Limb (tissue), 2 donors: ENCODE measurements around the gene CLCA1.

ENCODE experiments used
- DNase-seq, 2 donors: peaks; one replicate each; pipeline ENCODE4 v3.0.0-alpha.2; 2016; ENCODE audit errors: extremely low spot score in 2 of 2

CLCA1 gene, protein sequence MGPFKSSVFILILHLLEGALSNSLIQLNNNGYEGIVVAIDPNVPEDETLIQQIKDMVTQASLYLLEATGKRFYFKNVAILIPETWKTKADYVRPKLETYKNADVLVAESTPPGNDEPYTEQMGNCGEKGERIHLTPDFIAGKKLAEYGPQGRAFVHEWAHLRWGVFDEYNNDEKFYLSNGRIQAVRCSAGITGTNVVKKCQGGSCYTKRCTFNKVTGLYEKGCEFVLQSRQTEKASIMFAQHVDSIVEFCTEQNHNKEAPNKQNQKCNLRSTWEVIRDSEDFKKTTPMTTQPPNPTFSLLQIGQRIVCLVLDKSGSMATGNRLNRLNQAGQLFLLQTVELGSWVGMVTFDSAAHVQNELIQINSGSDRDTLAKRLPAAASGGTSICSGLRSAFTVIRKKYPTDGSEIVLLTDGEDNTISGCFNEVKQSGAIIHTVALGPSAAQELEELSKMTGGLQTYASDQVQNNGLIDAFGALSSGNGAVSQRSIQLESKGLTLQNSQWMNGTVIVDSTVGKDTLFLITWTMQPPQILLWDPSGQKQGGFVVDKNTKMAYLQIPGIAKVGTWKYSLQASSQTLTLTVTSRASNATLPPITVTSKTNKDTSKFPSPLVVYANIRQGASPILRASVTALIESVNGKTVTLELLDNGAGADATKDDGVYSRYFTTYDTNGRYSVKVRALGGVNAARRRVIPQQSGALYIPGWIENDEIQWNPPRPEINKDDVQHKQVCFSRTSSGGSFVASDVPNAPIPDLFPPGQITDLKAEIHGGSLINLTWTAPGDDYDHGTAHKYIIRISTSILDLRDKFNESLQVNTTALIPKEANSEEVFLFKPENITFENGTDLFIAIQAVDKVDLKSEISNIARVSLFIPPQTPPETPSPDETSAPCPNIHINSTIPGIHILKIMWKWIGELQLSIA

DNA sequence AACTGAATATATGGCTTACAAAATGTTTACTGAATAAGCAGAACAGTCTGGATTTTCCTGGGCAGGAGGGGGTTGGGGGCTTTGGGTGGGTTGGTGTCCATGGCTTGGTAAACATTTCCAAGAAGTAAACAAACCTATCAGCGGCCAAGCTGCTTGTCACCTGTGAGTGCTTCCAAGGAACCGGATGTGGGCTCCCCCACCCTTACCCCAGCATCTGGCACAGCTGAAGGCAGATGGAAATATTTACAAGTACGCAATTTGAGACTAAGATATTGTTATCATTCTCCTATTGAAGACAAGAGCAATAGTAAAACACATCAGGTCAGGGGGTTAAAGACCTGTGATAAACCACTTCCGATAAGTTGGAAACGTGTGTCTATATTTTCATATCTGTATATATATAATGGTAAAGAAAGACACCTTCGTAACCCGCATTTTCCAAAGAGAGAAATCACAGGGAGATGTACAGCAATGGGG, at the start of gene CLCA1:
Gene CLCA1, plus strand, starts transcription at position 427 of the 477 bp plus-strand sequence. Its CDS starts 45 bp downstream, at position 472.
- no peak for DNase-seq

DNA sequence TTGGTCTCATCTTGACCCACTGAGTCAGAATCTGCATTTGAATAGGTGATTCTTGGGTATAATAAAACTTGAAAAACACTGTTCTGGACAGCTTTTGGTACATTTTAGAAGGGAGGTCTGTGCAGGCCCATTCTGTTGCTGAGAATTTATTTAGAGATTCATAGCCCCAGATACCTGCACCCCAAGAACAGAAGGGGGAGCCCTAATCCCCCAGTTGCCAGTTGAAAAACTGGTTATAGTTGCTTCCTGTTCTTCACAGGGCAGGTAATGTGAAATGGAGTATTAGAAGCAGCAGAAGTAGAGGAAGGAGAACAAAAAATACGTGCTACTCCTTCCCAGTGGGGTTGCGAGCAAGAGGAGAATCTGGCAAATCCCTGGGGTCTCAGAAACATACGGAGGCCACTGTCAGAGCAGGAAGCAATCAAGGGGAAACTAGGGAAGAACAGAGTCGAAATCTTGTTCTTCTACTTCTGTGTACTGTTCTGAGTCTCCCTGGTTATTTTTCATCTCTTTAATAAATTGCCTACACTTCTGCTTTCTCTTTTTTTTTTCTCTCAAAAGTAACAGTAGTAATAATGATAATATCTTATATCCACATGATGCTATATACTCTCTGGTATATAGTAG, 49.3 kb upstream of the CLCA1 start:
- no peak for DNase-seq

DNA sequence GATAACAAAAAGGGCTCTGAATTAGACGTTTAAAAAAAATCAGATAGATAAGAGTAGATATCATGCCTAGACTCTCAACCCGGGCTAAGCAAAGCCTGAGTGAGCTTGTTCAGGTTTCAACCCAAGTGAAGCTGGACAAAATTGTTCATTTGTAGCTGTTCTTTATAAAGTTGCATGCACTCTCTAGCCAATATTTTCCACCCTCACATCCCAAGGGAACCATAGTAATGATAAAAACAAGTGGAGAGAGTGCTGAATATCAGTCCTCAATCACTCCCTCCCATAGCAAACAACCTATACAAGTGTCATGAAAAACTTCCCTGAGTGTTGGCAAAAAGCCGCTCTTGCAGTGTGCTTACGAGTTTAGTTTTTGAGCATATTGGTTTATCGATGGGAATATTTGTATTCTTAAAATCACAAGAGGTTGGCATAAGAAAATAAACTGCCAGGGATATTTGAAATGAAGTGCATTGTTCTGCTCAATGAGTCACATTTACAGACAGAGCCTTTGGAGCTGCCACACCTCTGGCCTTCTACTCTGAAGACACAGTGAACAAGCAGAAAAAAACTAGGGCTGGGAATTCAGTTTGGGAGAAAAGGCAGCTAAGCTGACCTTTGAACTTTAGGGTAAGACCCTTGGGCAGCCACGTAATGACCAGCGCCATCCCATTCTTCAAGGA, 47.0 kb upstream of the CLCA1 start:
- no peak for DNase-seq

DNA sequence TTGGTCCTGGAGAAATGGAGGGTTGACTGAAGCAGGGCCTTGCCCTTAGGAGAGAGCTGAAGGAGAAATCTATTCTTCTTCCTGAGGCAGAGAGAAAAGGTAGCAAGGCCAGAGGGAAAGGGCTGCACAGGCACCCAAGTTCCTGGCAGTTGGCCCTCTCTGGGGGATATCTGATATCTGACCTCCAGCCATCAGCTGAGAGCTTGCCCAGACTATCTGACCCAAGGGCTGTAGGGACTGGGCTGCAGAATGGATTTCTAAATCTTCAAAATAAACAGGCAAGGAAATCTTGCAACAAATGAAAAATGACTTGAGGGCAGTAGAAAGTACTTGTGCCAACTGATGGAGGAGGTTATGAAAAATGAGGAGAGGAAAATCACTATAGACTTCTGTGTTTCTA, 45.3 kb upstream of the CLCA1 start:
- DNase-seq, result no peak

DNA sequence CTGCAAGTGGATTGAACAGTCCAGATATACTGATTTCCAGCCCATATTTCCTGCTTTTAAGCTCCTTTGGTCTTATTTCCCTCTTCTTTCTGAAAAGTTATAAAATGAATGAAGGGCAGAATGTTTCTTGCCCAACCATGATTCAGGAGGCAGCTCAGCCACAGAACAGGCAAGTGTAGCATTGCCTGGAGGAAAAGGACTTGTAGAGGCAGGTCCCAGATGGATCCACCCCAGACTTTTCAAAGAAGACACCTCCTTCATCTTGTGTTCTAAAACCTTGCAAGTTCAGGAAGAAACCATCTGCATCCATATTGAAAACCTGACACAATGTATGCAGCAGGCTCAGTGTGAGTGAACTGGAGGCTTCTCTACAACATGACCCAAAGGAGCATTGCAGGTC, 44.9 kb upstream of the CLCA1 start, which contains the start of gene CLCA2:
Gene CLCA2, plus strand, starts transcription at position 299 of the 400 bp plus-strand sequence. Its CDS starts 77 bp downstream, at position 376.
- DNase-seq, result no peak

DNA sequence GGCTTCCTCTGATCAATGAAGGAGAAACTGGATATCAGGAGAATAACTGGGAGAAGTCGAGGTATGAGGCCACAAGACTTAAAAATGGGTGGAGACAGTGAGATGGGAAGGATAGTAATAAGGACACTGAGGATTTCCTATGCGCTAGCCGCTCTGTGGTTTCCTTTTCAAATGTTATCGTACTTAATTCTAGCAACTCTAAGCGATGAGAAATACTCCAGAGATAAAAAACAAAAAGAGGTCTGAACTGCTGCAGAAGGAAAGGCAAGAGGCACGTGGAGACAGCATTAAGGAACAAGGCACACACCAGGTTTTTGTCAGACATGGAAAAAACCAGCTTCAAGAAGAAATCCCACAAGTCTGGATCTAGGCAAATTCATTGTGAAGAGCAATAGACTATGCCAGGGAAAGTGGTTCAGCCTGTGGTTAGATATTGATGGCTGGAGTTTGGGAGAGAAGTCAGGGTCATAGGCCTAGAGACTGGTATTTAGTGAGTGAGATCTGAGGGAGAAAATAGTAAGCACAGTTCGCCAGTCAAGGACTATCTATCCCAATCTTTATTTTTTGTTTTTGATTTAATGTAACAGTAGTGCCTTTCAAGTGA, 39.5 kb upstream of the CLCA1 start:
- no peak for DNase-seq

DNA sequence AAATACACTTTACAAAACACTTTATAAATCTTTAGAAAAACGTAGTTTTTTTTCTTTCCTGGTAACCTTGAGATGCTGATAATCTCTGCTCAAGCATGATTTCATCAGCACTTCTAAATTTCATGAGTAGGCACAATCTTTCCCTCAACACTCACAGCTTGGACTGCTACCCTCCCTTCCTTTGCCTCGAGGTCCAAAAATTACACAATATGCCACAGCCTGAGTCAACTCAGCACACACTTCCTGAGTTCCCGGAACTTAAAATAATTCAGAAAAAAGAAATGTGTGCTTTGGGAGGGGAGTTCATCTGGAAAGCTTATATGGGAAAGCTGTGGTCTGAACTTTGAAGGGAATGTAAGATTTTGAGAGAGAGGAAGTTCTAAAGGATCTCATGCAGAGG, 38.9 kb upstream of the CLCA1 start:
- peak in 1 of 2 donors; percentile 24 for DNase-seq

DNA sequence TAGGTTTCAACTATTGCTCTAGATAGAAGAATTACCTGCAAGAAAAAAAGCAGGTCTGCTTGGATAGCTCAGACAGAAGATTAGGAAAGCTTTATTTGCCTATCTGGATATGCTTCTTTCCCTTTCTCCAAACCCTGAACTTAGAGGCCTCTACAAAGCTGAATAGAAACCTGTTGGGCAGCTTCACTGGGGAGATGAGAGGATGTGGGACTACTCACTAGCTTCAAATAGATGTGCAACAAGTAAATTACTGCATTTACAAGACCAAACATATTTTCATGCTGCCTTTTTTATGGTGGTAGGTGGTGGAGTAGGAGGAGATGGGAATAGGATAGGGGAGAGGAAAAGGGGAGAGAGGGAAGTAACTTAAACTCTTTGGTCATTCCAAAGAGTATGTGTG, 38.4 kb upstream of the CLCA1 start:
- no peak for DNase-seq

DNA sequence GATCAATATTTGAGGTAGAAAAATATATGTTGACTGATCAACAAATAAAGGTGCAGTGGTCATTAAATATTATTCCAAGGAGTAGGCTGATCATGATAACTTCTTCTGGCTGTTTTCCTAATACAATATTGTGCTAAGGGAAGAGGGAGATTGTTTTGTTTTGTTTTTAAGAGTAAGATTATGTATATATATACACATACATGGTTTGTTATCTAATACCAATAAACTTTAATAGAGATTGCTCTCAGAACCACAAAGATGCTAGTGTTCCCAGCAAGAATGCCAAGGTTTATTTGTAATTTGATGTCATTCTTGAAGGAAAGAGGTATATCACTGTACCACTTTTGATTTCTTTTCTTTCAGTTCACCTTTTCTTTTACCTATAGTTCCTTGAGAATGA, 34.7 kb upstream of the CLCA1 start:
- no peak for DNase-seq

DNA sequence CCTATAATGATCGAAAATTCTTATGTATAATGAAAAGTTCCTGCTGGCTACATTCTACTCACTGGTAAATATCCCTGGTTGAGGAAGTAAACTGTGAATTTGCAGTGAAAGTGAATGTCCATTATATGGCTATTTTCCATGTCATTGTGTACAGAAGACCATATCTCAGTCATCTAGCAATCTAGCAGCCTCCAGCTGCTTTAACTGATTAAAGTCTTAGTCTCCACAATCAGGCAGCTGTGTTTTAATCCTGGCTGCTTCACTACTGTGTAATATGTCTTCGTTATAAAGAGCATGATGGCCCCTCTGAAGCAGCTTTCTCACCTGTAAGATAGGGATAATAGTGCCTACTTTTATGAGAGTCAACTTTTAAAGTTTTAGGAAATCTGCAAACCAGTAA, 33.4 kb upstream of the CLCA1 start:
- no peak for DNase-seq

DNA sequence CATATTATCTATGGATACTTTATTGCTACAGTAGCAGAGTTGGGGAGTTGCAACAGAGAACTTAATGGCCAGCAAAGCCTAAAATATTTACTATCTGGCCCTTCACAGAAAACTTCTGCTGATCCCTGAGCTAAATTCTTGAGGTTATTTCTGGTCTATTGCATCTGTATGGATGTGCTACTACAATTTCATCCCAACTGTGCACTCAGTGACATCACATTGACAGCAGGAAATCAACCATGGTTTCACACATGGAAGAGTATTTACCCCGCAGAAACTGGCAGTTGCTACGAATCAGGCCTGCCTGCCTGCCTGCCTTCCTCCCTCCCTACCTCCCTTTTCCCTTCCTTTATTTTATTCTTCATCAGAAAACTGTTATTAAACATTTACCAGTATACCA, 32.7 kb upstream of the CLCA1 start:
- no peak for DNase-seq

DNA sequence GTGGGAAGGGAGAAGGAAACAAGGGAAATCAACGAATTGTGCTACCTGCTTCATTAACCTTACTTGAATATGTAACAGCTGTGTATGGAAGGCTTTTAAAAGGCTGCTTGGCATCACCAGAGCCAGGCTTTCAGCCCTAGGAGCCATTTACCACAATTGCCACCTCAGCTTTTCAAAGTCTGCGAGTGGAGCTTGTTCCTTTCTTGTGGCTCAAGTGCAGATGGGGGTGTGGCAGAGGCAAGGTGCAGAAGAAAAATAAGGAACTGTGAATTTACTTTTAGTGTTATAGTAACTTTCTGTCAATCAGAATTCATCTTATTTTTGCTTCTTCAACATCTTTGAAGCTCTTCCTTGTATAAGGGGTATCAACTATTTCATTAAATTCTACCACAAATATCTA, 27.1 kb upstream of the CLCA1 start:
- no peak for DNase-seq

DNA sequence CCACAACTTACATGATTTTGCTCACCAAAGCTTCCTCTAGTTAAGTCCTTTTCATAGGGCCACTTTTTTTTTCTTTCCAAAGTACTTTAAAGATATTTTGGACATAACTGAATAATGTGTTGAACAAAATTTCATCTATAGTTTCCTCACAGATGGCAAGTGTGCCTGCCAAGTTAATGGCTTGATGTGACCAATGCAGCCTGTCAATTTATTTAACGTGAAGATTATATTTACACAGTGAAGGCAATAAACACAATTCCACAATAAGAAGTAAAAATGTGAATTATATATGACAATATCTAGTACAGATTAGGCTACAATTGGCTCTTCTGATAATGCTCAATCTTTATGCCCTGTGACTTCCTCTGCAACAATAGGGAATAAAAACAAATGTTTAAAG, 26.7 kb upstream of the CLCA1 start:
- no peak for DNase-seq

DNA sequence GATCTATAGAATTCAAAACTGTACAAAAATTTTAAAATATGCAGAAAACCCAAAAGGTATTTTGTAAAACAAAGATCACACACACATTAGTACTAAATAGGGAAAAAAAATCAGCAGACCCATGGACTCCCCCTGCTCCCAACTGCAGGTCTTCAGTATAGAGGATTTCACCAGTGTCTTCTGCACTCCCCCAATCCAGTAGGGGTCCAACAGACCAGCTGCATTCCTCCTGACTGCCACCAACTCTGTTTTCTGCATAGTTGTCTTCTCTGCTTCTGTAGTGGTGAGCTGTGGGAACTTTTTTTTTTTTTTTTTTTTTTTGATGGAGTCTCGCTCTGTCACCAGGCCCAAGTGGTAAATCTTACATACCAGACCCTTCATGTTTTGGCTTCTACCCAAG, 22.8 kb upstream of the CLCA1 start:
- DNase-seq, result no peak

DNA sequence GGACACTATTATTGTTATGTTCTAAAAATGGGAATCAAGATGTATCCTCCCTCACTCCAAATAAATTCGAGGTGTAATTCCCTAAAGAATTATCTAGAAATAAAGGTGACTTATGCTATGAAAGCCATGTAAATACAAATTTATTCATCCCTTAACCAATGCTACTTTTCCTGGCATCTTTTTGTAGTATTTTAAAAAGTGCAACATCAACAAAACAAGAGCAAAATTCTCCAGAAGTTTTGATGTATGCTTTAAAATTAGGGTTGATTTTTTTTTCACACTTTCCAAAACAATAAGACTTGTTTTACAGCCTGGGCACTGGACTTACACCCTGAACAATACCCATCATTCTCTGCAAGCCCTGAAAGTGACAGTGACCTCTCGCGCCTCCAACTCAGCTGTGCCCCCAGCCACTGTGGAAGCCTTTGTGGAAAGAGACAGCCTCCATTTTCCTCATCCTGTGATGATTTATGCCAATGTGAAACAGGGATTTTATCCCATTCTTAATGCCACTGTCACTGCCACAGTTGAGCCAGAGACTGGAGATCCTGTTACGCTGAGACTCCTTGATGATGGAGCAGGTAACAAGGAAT, 21.4 kb upstream of the CLCA1 start:
- DNase-seq, result no peak

DNA sequence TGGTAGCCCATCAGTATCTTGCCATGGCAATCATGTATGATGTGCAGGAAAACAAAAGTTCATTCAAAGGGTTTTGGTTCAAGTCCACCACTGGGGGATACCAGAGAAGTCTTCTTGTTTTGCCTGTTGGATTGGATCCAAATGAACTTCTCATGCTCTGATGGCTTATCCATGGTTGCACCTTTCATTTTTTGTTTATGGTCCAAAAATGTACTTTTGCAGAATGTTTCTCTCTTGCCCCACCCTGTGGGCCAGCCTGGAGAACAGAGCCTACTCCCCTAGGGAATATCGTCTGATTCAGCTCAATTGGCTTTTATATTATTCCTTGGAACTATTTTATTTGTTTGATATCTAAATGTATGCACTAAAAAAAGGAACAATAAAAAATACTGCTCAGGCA, 20.1 kb upstream of the CLCA1 start:
- DNase-seq, result no peak

DNA sequence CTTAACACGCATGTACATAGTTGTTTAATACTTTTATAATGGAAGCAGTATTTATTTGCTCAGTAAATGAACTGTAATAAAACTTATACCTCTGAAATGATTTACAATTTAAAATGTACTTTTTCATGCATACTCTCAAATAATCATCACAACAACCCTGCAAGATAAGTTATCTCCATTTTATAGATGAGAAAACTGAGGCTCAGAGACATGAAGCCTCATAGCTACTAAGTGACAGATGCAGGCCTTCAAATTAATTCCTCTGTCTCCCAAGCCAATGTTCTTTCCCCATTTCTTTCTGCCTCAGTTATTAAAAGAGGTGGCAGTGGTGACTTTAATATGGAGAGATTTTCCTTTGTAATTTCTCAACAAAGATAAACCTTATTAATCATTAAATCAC, 19.6 kb upstream of the CLCA1 start:
- no peak for DNase-seq

DNA sequence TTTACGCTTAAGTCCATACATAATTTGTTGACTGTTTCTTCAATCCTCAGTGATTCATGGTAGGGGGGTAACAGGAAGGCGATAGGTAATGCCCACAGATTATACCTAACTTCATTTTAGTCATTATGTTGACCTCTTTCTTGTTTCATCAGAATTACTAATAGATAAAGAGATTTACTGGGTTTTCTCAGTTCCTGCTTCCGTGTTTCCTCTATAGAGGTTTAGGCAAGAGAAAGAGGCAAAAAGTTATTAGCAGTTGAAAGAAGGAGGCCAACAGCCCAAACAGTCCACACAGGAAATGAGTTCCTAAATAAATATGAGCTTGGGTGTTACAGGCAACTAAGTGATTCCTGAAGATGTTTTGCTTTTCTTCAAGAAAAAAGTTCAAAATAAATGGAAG, 17.9 kb upstream of the CLCA1 start:
- DNase-seq, result no peak

DNA sequence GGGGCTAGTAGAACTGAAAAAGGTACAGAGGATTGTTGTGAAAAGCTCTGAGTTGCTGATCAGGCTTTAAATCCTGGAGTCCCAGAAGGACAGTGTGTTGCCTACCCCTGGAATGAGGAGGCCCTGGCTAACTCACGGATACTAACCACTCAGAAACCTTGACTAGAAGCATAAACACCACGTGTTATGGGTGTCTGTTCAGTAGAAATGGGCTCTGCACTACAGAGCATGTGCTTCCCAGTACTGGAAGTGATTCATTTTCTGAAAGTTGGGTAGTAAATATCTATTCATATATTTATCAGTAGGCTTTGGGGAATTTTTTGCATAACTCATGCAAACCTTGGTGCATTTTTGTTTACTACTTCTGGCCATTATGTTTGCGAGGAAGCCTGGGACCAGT, 15.1 kb upstream of the CLCA1 start:
- no peak for DNase-seq

DNA sequence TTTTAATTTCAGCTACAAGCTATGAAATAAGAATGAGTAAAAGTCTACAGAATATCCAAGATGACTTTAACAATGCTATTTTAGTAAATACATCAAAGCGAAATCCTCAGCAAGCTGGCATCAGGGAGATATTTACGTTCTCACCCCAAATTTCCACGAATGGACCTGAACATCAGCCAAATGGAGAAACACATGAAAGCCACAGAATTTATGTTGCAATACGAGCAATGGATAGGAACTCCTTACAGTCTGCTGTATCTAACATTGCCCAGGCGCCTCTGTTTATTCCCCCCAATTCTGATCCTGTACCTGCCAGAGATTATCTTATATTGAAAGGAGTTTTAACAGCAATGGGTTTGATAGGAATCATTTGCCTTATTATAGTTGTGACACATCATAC, 13.7 kb upstream of the CLCA1 start:
- no peak for DNase-seq

DNA sequence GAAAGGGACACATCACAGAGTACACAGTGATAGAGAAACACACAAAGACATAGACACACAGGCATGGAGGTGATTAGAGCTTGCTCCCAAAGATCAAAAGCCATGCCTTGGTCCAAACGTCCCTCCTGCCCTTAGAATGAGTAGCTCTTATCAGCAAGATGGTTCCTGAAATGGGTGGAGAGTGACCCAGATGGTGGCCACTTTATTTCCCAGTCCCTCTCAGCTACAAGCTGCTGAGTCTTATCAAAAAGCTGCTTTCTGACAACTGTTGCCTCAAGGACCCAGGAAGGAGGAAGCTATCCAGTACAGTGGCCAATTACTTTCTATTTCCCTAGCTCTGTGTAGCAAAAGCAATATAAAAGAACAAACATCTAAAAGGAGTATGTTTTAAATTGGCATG, 7.7 kb upstream of the CLCA1 start:
- no peak for DNase-seq
